B cell (primary cell): ENCODE results near the gene KISS1. TPM values are rescaled to one million over a fixed set of nuclear protein-coding genes. Genes with fewer than 3 reads are reported as not detected.

ENCODE experiments used
- ATAC-seq: fragments of 200-7000 bp; cut with Tn5 transposase; one replicate; pipeline ENCODE4 v1.10.0; 2021; ENCODE audit warnings: low read depth, mild to moderate bottlenecking, moderate number of reproducible peaks, moderate library complexity
- CTCF ChIA-PET: fragments of 350-600 bp; sonication (Branson Sonifier 250); formaldehyde crosslinking; loops from one replicate; lab custom pipeline; 2021; ENCODE audit warnings: antibody characterized with exemption, inconsistent platforms; lab: Charles Lee
- POLR2A ChIA-PET: fragments of 350-600 bp; sonication (Branson Sonifier 250); formaldehyde crosslinking; loops from one replicate; lab custom pipeline; 2021; ENCODE audit warnings: antibody characterized with exemption; lab: Charles Lee
- DNase-seq: peaks from one replicate; pipeline ENCODE4 v3.0.0; 2013
- H2AFZ ChIP-seq: 2 replicates; pipeline ENCODE4 v1.6.1; 2012; ENCODE audit warnings: mild to moderate bottlenecking, low read depth, low read length; ENCODE audit not compliant: insufficient read depth, poor library complexity, severe bottlenecking
- H3K27ac ChIP-seq, 2 donors: 1 replicate in 1 of 2; 2 replicates in 1 of 2; pipeline ENCODE4 v1.5.1; 2012 to 2013; ENCODE audit warnings: low read length in 2 of 2, mild to moderate bottlenecking in 2 of 2, moderate library complexity in 1 of 2
- H3K27me3 ChIP-seq, 4 experiments: fragments of 200-600 bp in 1 of 4; sonication (generic) in 1 of 4; replicated peaks in 1 of 4; 1 replicate in 2 of 4; 2 replicates in 2 of 4; pipeline versions ENCODE4 v1.6.1 to v1.7.0; 2013 to 2016; ENCODE audit warnings: low read length in 3 of 4, mild to moderate bottlenecking in 2 of 4, mixed read lengths in 1 of 4, moderate library complexity in 1 of 4; ENCODE audit not compliant: insufficient read depth in 4 of 4, control insufficient read depth in 3 of 4; ENCODE audit errors: control extremely low read depth in 1 of 4
- H3K36me3 ChIP-seq, 2 experiments: replicated peaks in 1 of 2; 1 replicate in 1 of 2; 2 replicates in 1 of 2; pipeline versions ENCODE4 v1.6.1 to v1.7.1; 2013; ENCODE audit warnings: low read length in 1 of 2; ENCODE audit not compliant: insufficient read depth in 2 of 2, control insufficient read depth in 1 of 2; ENCODE audit errors: control extremely low read depth in 1 of 2, extremely low read depth in 1 of 2
- H3K4me1 ChIP-seq, 2 donors: fragments of 200-600 bp in 1 of 2; sonication (generic) in 1 of 2; 1 replicate in 1 of 2; 2 replicates in 1 of 2; pipeline versions ENCODE4 v1.5.1 to v1.6.1; 2013 to 2017; ENCODE audit warnings: low read length in 2 of 2; ENCODE audit not compliant: control insufficient read depth in 2 of 2, insufficient read depth in 2 of 2
- H3K4me2 ChIP-seq: replicated peaks from 2 replicates; pipeline ENCODE3; 2012; ENCODE audit warnings: mild to moderate bottlenecking, low read depth, low read length; ENCODE audit not compliant: poor library complexity, severe bottlenecking
- H3K4me3 ChIP-seq, 5 experiments: fragments of 200-600 bp in 1 of 5; sonication (generic) in 1 of 5; 1 replicate in 3 of 5; 2 replicates in 2 of 5; pipeline versions ENCODE4 v1.5.1 to v1.7.0; 2011 to 2016; ENCODE audit warnings: low read length in 4 of 5, mild to moderate bottlenecking in 4 of 5, low read depth in 2 of 5, control low read depth in 1 of 5, moderate library complexity in 1 of 5; ENCODE audit not compliant: insufficient read depth in 1 of 5; ENCODE audit errors: control extremely low read depth in 1 of 5, extremely low read depth in 1 of 5
- H3K79me2 ChIP-seq: fragments of 200-600 bp; sonication (generic); one replicate; pipeline ENCODE4 v1.6.0; 2016; ENCODE audit warnings: low read length; ENCODE audit not compliant: control insufficient read depth, insufficient read depth
- H3K9ac ChIP-seq: fragments of 200-600 bp; sonication (generic); 2 replicates; pipeline ENCODE4 v1.6.1; 2017; ENCODE audit warnings: mild to moderate bottlenecking, low read length, moderate library complexity
- H3K9me3 ChIP-seq, 3 donors: one replicate each; pipeline versions ENCODE4 v1.6.1 to v1.7.1; 2013; ENCODE audit warnings: low read length in 2 of 3; ENCODE audit not compliant: control insufficient read depth in 2 of 3, insufficient read depth in 1 of 3; ENCODE audit errors: control extremely low read depth in 1 of 3
- H4K20me1 ChIP-seq: 2 replicates; pipeline ENCODE4 v1.6.0; 2012; ENCODE audit warnings: mild to moderate bottlenecking, low read length; ENCODE audit not compliant: insufficient read depth, control insufficient read depth, poor library complexity, severe bottlenecking
- H3K27ac Mint-ChIP-seq: one replicate; pipeline ENCODE4 v1.8.0; 2021; ENCODE audit warnings: mixed read lengths
- H3K27me3 Mint-ChIP-seq: one replicate; pipeline ENCODE4 v1.8.0; 2021; ENCODE audit warnings: mixed read lengths
- H3K4me1 Mint-ChIP-seq: one replicate; pipeline ENCODE4 v1.8.0; 2021; ENCODE audit warnings: mixed read lengths
- H3K4me3 Mint-ChIP-seq: one replicate; pipeline ENCODE4 v1.8.0; 2021; ENCODE audit warnings: mixed read lengths
- H3K9me3 Mint-ChIP-seq: one replicate; pipeline ENCODE4 v1.8.0; 2022; ENCODE audit warnings: mixed read lengths; ENCODE audit not compliant: insufficient read depth
- CTCF ChIP-seq: fragments of 200-600 bp; IDR thresholded peaks from one replicate; pipeline ENCODE4 v1.8.0; 2022; ENCODE audit warnings: antibody characterized with exemption, mild to moderate bottlenecking
- EZH2 ChIP-seq: IDR thresholded peaks from 2 replicates; pipeline ENCODE4 v1.6.1; 2012; ENCODE audit warnings: borderline replicate concordance, low read depth, mild to moderate bottlenecking, moderate library complexity, low read length; ENCODE audit not compliant: insufficient read depth, poor library complexity, severe bottlenecking
- WGBS: methylation state at CpG from one replicate; pipeline ENCODE4 v1.1.5; 2013; ENCODE audit warnings: missing lambda C conversion rate; ENCODE audit not compliant: insufficient coverage; 5-methylcytosine and 5-hydroxymethylcytosine counted together
- intact Hi-C: fragments of 100-400 bp; cut with micrococcal nuclease; formaldehyde crosslinking; loops from one replicate; pipeline ENCODE4 v1.10.0; 2022
- polyA plus RNA-seq: library from polyadenylated mRNA; depleted of rRNA; stranded (reverse); fragments of >200 nt; gene quantifications from 2 replicates; pipeline ENCODE4 v1.2.3, GENCODE V29; 2012
- total RNA-seq, 2 donors: library from RNA; stranded (reverse); fragments of 120-200 nt in 1 of 2; gene quantifications; 1 replicate in 1 of 2; 2 replicates in 1 of 2; pipeline versions ENCODE4 v1.2.3 to v1.2.4, GENCODE V29; 2013 to 2022

KISS1 gene
- total and polyA plus RNA-seq, 2 donors (not counting 1 experiment from before 2014, with no cell fraction given), result not detected

- no peak for TF ChIP-seq CTCF
- no peak for TF ChIP-seq EZH2
- ChIA-PET POLR2A (no interaction called here), CTCF (interaction anchor here (1.7 kb wide), 1 partner anchor 13 kb away, joined by 7 read pairs; no protein-coding TSS in a partner anchor)
- H4K20me1 ChIP-seq, result no peaks in the 10 kb centered on the region
- ATAC-seq (no peak), DNase-seq (no peak)
- Mint-ChIP-seq H3K4me3 (no peak overlapping the region), H3K9me3 (no peaks in the 10 kb centered on the region), H3K27me3 (peaks cover 27% of the 10 kb centered on the region), H3K27ac (no peak overlapping the region), H3K4me1 (no peaks in the 10 kb centered on the region)
- H3K36me3 ChIP-seq, result no peaks in the 10 kb centered on the region
- H3K4me1 ChIP-seq, result no peaks in the 10 kb centered on the region
- H3K79me2 ChIP-seq, result no peaks in the 10 kb centered on the region
- intact Hi-C loops, result no loop called here
- no peak overlapping the region for H2AFZ ChIP-seq
- H3K27ac ChIP-seq, result no peak overlapping the region
- no peak overlapping the region for H3K4me2 ChIP-seq
- no peaks in the 10 kb centered on the region for H3K27me3 ChIP-seq
- H3K9ac ChIP-seq, result no peak overlapping the region
- 84% methylated on average over 2 of the region's 5 CpGs for WGBS
- H3K4me3 ChIP-seq, result no peak overlapping the region
- H3K9me3 ChIP-seq, result no peaks in the 10 kb centered on the region
These were observed 54.0 kb downstream of the KISS1 start for GRCh38 chr1:204142032-204142974.

- H3K4me1 Mint-ChIP-seq, result no peaks in the 10 kb centered on the region
- Histone ChIP-seq H3K9me3 (no peaks in the 10 kb centered on the region), H2AFZ (no peak overlapping the region), H3K27me3 (no peaks in the 10 kb centered on the region), H3K4me1 (no peaks in the 10 kb centered on the region), H4K20me1 (no peaks in the 10 kb centered on the region), H3K79me2 (no peaks in the 10 kb centered on the region), H3K36me3 (no peaks in the 10 kb centered on the region), H3K4me2 (no peak overlapping the region), H3K4me3 (no peak overlapping the region), H3K27ac (no peak overlapping the region), H3K9ac (no peak overlapping the region)
- no peaks in the 10 kb centered on the region for H3K9me3 Mint-ChIP-seq
- DNase-seq (no peak), ATAC-seq (no peak)
- H3K4me3 Mint-ChIP-seq, result no peak overlapping the region
- WGBS, result 92% methylated on average over 2 of the region's 3 CpGs
- no peak overlapping the region for H3K27ac Mint-ChIP-seq
- TF ChIP-seq CTCF, result no peak
- no peak for TF ChIP-seq EZH2
- intact Hi-C loops, result no loop called here
- ChIA-PET CTCF (interaction anchor here (1.7 kb wide), 1 partner anchor 12 kb away, joined by 7 read pairs; no protein-coding TSS in a partner anchor), POLR2A (no interaction called here)
- H3K27me3 Mint-ChIP-seq, result peaks cover 29% of the 10 kb centered on the region
These were observed 55.2 kb downstream of the KISS1 start for GRCh38 chr1:204141131-204141530.
